NCI-H524 treated with DMSO at 0.1 percent for 48 hours (cell line): ENCODE results near the gene STXBP4.
A peak's percentile ranks its signal among the peaks of the same experiment; 100 is the strongest.

Experiments
- DNase-seq: peaks from one replicate; lab custom pipeline; 2025; lab: John Stamatoyannopoulos, UW

Gene STXBP4

DNA sequence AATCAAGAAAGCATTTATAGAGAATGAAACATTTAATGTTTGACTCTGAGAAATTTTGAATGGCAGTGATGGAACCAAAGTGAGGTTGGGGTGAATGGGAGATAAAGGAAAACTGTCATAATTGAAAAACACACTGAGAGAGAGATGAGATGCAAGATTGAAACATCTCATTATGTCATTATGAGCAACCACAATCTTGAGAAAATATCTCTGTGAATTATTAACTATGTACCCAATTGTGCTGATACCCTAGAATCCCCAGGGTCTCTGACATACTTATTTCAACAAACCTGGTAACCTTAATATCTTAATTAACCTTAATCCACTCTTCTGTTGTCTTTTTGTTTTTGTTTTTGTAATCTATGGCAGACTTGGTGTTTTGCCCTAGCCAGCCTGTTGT is 152.7 kb downstream of the STXBP4 start:
- no peak for DNase-seq

DNA sequence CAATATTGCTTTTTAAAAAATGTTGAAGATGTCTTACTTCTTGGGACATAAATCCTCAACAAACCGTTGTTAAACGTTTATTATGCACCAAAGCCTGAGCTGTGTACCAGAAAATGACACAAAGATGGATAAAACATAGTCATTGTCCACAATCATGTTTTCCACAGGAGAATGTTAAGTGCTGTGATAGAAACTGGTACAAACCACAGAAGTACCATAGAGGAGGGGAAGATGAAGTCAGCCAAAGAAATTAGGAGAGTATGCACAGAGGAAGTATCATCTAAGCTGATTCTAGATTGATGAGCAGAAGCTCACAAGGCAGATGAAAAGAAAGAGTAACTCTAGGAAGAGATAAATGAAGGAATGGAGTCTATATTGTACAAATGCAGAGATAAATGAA is 153.5 kb downstream of the STXBP4 start:
- DNase-seq = no peak

DNA sequence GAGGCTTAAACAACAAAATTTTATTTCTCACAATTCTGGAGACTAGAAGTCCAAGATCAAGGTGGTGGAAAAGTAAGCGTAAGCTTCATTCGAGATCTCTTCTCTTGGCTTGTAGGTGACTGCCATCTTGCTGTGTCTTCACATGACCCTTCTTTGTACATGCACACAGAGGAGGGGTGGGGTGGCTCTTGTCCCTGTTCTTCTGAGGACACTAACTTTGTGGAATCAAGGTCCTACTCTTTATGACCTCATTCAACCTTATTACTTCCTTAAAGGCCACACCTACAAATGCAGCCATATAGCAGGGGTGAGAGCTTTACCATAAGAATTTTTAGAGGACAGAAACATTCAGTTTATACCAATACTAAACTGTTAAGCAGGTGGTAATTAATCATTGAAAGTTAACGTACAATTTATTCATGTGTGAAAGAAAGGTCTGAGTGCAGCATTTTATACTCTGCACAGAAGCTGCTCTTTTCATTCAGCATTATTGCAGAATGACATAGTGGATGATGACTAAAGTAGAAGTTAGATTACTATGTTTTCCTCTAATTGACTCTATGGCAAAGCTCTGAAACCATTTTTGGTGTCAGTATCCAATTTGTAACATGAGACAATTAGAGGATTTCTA is 156.3 kb downstream of the STXBP4 start:
- no peak for DNase-seq

DNA sequence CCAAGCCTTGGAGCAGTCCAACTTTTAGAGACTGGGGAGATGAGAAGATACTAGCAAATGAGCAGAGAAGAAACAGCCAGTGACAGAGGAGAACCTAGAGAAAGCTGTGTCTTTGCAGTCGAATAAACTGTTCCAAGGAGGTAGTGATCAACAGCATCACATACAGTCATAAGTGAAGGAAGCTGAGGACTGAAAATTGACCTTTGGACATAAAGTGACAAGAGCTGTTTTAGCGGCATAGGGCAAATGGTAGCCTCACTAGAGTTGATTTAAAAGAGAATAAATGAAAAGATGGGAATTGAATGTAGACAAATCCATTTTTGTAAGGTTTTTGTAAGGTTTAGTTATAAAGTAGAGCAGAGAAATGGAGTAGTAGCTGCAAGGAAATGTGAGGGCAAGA is 165.0 kb downstream of the STXBP4 start:
- DNase-seq = no peak

DNA sequence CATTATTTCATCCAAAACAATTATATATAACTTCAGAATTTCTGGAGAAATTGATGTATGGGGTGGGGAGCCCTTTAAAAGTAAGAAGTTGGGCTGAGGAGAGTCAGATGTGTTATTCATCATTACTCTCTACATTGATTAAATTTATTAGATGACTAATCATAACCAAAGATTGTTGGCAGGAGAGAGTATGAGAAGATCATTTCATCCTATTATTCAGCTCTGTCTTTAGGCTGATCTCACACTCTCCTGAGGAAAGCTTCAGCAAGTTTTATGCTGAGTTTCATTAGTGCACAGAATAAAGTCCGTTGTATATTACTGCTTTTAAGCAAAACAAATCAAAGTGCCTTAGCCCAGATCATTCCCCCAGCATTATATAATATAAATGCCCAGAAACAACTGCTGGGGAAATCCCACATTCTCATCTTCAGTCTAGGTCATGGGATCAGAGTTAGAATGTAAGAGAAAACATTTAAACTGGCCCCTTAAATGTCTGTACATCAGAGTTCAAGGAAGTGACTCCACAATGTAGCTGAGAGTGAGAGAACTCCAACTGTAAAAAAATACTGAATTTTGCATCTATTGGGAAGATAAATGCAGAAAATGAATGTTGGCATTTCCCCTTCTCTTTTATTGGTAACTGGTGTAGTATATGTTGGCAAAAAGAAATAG is 166.1 kb downstream of the STXBP4 start:
- DNase-seq = no peak

DNA sequence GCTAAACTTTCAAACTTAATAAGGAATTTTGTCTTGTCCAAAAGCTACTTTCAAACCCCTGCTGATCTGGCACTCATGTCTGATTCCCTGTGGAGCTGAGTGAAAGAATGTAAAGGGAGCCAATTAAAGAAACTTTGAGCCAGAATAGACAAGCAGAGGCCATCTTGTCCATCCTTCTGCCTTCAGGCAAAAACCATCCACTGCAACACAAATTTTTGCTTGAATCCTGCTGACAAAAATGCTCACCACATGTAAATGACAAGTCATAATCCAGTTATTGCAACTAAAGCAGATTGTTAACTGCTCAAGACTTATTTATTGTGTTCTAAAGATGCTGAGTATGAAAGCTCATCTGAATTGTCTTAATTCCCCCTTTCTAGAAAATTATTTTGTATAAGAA is 172.2 kb downstream of the STXBP4 start:
- DNase-seq = no peak

DNA sequence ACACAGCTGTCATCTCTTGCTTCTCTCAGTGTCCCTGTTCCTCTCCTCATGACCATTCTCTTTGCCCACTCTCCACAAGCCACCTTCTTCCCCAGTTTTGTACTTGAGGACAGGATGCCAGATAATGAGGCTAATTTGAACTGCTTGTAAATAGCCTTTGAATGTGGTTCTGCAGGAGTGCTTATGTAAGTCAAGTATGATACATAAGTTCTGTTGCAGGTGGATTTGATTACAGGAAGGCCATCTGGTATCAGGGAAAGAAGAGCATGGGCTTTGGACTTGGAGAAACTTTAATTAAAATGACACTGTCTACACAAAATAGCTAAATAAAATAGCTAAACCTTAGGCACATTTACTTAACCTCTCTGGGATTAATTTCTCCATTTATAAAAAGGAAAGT is 176.0 kb downstream of the STXBP4 start:
- peak; percentile 91 for DNase-seq

DNA sequence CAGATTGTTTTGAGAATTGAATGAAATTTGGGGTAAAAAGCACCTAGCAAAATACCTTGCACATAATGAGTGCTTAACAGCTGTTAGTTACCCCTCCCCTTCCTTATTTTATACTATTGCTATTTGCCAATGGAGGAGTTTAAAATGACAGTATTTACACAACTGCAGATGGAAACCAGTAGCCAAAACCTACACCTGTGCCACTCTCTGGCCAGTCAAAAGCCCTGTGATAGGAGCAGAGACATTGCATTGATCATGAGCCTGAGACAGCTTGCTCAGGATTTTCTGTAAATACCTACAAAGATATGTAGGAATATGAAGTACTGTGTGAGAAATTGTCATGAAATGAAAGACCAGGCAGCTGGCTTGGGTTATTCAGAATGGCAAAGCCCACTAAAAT is 180.9 kb downstream of the STXBP4 start:
- no peak for DNase-seq

DNA sequence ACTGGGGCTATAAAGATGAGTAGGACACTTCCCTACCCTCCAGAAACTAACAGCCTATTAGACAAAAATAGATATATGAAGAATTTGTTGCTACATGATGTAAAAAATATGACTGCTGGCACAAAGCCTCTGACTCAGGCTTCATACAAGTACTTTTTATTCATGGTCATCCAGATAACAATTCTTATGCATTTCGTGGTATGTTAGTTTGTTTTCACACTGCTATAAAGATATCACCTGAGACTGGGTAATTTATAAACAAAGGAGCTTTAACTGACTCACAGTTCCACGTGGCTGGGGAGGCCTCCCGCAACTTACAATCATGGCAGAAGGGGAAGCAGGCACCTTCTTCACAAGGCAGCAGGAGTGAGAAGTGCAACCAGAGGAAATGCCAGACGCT is 183.7 kb downstream of the STXBP4 start:
- DNase-seq = no peak

DNA sequence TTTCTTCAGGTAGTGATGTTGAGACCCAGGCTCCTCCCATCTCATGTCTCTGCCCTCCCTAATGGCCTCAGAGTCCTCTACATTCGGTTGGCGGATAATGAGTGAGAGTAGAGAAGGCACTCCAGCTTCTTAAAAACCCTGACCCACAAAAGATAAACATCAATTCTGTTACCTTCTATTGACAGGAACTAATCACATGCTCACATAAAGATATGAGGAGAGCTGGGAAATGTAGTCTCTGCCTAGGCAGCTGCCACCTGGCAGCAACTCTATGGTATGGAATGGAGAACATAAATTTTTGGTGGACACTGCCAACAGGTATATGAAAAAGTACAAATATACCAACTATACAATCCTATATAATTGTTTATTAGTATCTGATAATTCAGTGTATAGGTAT is 185.5 kb downstream of the STXBP4 start:
- no peak for DNase-seq

DNA sequence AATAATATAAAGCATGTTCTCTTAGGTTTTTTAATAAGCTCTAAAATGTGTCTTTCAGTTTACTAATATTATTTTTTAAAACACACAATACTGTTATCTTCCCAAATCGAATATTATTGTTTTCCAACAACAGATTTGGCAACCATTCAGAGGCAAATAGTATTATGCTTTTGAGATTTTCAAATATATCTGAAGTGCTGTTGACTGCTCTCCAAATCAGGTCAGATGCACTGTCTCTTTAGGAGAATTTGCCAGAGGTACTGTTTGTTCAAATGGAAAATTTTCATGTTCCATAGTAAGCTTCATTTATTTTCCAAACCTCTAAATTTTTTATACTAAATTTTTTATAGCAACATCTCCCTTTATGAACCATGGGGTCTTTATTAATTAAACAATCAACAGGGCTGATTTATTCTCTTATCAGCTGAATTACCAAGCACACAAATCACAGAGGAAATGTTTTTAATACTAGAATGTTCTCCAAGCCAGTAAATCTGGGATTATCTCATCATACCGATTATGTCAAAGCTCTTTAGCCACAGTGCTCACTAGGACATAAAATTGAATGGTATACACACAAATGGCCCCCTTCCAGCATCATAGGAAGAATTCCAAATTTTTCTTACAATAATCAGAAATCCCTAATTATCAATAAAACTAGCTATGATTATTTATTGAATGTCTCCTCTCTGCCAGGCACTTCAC is 187.4 kb downstream of the STXBP4 start:
- DNase-seq = no peak

DNA sequence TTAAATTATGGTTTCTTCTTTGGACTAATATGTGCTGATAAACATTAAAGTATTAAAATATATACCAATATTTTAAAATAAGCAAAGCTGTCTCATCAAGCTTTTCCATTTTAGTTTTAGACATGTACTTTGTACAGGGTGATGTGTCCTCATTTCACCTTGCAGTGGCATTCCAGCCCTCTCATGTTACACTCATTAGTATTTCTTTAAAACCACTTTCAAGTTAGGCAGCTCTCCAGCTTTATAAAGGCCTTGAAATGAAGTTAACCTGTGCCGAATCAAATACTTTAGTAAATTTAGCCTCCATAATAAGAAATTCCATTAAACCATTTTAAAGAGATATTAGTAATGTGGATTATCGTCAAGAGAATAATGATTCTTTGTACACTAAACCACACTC is 188.6 kb downstream of the STXBP4 start:
- peak; percentile 22 for DNase-seq

DNA sequence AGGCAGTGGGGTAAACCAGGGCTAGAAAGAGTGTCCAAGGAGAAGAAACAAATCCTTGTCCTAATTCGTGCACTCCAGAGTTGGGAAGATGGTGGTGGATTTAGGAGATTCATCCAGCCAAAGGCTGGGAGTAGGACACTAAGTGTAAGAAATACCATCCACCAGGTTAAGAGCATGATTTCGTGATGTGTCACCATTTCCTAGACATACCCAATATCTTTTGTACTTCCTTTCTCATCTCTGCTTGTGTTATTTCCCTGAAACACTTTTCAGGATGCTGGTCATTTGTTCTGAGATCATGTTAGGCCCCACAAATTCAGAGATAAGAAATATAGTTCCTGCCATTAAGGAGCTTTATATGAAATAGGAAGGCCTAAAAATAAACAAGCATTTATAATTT is 189.9 kb downstream of the STXBP4 start:
- no peak for DNase-seq

DNA sequence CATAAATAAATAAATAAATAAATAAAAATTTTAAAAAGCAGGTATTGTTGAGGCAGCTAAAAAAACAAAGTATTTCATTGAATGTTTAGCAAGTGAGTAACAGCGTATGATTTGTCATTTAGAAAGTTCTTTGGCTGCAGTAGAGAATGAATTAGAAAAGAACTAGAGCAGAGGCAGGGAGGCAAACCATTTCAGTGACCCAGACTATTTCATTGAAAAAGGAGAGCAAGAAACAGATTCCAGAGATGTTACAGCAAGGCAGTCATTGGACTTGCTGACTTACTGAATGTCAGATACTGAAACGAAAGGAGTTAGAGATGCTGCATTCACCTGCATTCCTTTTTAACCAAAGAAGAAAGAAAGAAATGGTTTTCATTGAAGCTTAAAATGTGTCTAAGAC is 190.7 kb downstream of the STXBP4 start:
- no peak for DNase-seq

DNA sequence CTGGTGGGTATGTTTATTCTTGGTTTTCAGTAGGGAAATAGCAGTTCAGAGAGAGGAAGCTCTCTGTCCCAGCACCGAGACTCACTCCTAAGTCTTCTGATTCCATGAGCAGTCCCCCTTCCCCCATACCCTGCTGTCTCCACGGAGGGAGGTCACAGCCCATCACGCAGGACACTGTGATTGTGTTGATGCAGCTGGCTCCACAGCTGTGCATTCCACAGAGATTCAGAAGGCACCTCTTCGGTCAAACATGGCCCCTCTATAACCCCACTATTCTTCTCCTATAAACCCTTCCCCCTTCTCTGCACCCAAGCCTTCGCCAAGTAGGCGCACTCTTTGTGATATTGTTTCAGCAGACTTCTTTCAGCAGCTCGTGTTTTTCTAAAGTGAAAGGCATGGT is 191.9 kb downstream of the STXBP4 start:
- no peak for DNase-seq

DNA sequence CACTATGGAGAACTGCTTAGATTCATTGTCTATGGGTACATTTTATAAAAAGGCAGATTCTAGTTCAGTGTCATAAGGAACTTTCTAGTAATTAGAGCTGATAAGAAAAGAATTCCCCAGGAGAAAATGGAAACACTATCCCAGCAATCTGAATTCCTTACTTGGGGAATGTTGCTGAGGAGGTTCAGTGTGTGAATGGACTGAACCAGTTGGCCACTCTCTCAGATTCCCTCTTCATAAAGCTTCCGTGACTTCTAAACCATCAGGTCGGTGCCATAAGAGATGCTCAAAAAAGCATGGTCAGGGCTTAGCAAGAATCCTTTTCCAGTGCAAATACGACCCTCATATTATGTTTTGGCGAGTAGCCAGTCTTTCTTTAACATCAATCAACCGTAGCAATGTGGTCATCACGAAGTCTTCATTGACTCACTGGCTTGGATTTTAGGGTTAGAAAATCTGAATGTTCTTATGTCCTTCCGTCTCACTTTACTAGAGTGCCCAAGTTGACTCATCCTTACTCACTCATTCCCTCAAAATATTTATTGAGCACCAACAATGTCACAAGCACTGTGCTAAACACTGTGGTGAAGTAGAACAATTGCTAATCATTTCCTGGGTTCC is 193.5 kb downstream of the STXBP4 start:
- no peak for DNase-seq

DNA sequence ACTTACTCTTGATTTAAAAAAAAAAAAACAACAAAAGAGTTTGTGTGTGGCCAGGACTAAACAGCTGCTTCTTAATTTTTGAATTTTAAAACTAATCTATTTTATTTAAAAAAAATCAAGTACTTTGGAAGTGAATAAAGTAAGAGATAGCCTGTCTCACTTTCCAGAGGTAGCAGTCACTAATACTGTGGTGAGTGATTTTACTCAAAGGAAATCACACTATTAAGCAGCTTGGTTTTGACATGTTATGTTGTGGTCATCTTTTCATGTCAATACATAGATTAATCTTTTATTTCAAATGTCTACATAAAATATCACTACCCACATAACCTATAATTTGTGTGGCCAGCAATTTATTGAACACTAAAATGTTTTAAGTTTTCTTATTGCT is 194.0 kb downstream of the STXBP4 start:
- no peak for DNase-seq

DNA sequence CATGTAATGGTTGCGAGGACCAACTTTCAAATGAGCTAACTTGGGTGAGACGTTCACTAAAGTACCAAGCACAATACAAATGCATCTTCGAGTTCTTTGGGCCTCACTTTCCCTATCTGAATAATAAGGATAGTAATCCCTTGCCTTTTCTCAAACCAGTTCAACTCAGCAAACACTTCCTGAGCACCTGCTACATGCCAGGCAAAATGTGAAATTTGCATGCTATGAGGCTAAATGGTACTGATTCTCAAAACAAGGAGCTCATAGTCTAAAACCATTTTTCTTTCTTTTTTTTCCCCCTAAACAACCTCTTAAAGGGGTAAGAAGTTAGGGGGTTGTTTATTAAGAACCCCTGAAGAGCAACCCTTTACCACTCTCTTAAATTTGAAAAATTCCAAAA is 194.8 kb downstream of the STXBP4 start:
- no peak for DNase-seq

DNA sequence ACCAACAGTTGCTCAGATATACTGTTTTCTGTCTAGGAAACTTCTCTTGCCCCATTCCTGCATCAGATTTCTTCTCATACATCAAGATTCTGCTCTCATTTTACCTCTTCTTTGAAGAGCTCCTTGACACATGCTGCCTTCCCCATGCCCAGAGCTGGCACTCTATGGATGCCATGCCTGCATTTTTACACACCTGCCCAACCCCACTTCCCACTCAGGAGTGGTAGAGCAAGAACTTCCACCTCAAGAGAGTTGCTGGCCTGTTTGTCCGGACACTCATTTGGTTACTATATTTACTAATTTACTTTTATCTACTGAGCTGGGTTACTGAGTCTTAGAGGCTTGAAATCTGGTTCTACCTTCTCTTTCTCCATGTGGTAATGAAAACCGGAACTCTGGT is 197.9 kb downstream of the STXBP4 start:
- DNase-seq = no peak

DNA sequence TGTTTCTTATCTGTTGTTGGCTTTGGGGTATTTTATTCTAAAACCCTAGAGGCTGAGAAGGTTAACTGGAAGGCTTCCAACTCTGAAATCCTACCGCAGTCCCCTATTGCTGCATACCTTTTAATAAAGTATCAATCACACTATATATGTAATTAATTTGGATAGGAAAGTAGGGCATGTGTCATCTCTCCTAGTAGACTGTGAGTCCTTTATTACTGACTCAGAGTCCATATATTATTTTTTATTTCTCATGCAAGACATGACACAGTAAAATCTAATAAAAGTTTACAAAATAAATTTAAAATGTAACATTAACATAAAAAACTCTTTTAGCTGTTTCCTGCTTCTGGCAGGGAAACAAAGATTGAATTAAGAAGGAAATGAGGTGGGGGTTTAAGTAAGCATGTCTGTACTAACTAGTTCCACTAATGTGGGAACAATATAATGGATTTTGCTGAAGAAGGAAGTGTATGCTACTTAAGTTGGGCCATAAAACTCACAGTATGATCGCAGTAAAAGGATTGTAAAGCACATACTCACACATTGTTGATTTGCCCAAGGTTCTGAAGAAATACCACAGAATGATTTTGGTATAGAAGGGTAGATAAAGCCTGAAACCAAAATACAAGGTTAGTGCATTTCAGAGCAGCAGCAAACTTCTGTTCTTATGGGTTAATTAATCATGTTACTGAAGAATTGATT is 198.6 kb downstream of the STXBP4 start:
- no peak for DNase-seq

DNA sequence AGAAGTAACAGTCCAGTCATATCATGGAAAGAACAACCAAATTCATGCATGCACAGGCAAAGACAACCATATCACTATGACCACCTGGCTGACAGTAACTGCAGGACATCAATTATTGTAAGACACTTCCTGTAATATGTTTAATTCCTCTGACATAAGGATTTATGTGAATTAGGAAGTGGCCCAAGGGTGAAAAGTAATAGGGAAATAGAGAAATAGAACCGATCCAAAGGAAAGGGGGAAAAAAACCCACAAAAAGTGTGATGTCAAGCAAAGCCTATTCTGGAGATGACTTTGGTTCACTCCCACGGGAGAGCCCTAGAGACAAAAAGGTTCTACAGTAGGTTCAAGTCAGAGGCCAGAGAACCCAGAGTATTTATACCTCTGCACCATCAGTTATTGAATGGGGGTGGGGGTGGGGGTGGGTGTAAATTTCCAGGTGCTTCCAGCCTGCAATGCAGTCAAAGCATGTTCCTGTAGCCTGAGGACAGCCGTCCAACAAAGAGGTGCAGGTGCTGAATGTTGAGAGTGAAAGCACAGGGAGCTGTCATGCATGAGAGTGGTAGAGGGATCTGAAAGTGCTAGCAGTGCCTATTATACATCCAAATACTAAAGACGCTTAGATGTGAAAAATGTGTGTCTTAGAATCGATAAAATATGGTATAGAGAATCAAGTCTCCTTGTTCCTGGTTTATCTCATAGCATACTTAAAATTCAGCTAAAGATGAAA is 200.6 kb downstream of the STXBP4 start:
- no peak for DNase-seq
